T-cell (primary cell): ENCODE results near the gene MUCL3. TPM values are rescaled to one million over a fixed set of nuclear protein-coding genes. Genes with fewer than 3 reads are reported as not detected.

Source experiments
- ATAC-seq, 4 experiments: fragments of 200-7000 bp in 3 of 4; fragments of 150-1000 bp in 1 of 4; cut with Tn5 transposase; replicated peaks in 1 of 4; 1 replicate in 3 of 4; 2 replicates in 1 of 4; pipeline ENCODE4 v1.10.0; 2021; ENCODE audit warnings: moderate library complexity in 3 of 4, mild to moderate bottlenecking in 2 of 4, moderate number of reproducible peaks in 1 of 4
- CTCF ChIA-PET, 2 donors: fragments of 300-600 bp; sonication (Branson Sonifier 250); formaldehyde crosslinking; loops; one replicate each; lab custom pipeline; 2022; ENCODE audit warnings: antibody characterized with exemption in 2 of 2; lab: Charles Lee
- POLR2A ChIA-PET, 2 donors: fragments of 300-600 bp; sonication (Branson Sonifier 250); formaldehyde crosslinking; loops; one replicate each; lab custom pipeline; 2022; ENCODE audit warnings: antibody characterized with exemption in 2 of 2; lab: Charles Lee
- DNase-seq, 35 experiments: peaks; one replicate each; pipeline versions ENCODE4 v3.0.0 to v3.0.0-alpha.2; 2013 to 2023
- H3K27ac ChIP-seq: one replicate; pipeline ENCODE4 v1.5.1; 2013; ENCODE audit warnings: low read length
- H3K27me3 ChIP-seq, 2 experiments: replicated peaks in 1 of 2; 1 replicate in 1 of 2; 2 replicates in 1 of 2; pipeline versions ENCODE4 v1.6.1 to v1.7.0; 2013; ENCODE audit warnings: low read length in 1 of 2, mixed read lengths in 1 of 2; ENCODE audit not compliant: control insufficient read depth in 2 of 2, insufficient read depth in 2 of 2; ENCODE audit errors: extremely low read depth in 1 of 2
- H3K36me3 ChIP-seq, 2 donors: 1 replicate in 1 of 2; 2 replicates in 1 of 2; pipeline versions ENCODE4 v1.6.1 to v1.7.0; 2013; ENCODE audit warnings: low read length in 1 of 2; ENCODE audit not compliant: control insufficient read depth in 2 of 2, insufficient read depth in 1 of 2; ENCODE audit errors: extremely low read depth in 1 of 2
- H3K4me1 ChIP-seq, 2 experiments: 1 replicate in 1 of 2; 2 replicates in 1 of 2; pipeline versions ENCODE4 v1.6.1 to v1.7.0; 2013; ENCODE audit warnings: low read length in 2 of 2, mixed read lengths in 1 of 2; ENCODE audit not compliant: insufficient read depth in 2 of 2, control insufficient read depth in 1 of 2; ENCODE audit errors: extremely low read depth in 1 of 2
- H3K4me3 ChIP-seq, 2 donors: 1 replicate in 1 of 2; 2 replicates in 1 of 2; pipeline versions ENCODE4 v1.5.1 to v1.7.0; 2013; ENCODE audit warnings: mild to moderate bottlenecking in 2 of 2, low read length in 1 of 2, moderate library complexity in 1 of 2; ENCODE audit not compliant: control insufficient read depth in 1 of 2; ENCODE audit errors: extremely low read depth in 1 of 2
- H3K9me3 ChIP-seq: 2 replicates; pipeline ENCODE4 v1.7.0; 2013
- H3K27ac Mint-ChIP-seq, 2 donors: one replicate each; pipeline ENCODE4 v1.8.0; 2020 to 2021; ENCODE audit warnings: mild to moderate bottlenecking in 2 of 2, mixed read lengths in 2 of 2
- H3K27me3 Mint-ChIP-seq, 2 donors: one replicate each; pipeline ENCODE4 v1.8.0; 2021 to 2022; ENCODE audit warnings: mixed read lengths in 2 of 2
- H3K36me3 Mint-ChIP-seq: one replicate; pipeline ENCODE4 v1.8.0; 2021; ENCODE audit warnings: mixed read lengths
- H3K4me1 Mint-ChIP-seq, 3 donors: one replicate each; pipeline ENCODE4 v1.8.0; 2020 to 2022; ENCODE audit warnings: mixed read lengths in 3 of 3, mild to moderate bottlenecking in 1 of 3
- H3K4me3 Mint-ChIP-seq, 3 donors: one replicate each; pipeline ENCODE4 v1.8.0; 2020 to 2022; ENCODE audit warnings: mild to moderate bottlenecking in 3 of 3, mixed read lengths in 3 of 3, moderate library complexity in 3 of 3
- H3K9me3 Mint-ChIP-seq, 3 donors: one replicate each; pipeline ENCODE4 v1.8.0; 2020 to 2022; ENCODE audit warnings: mixed read lengths in 3 of 3
- WGBS: methylation state at CpG from one replicate; pipeline ENCODE4 v1.1.5; 2013; ENCODE audit warnings: missing lambda C conversion rate; ENCODE audit not compliant: insufficient coverage; 5-methylcytosine and 5-hydroxymethylcytosine counted together
- total RNA-seq, 35 experiments: library from RNA in 6 of 35; stranded (reverse) in 6 of 35; fragments of 120-200 nt in 1 of 35; gene quantifications; one replicate each; pipeline versions ENCODE4 v1.2.1 to v1.2.4 and lab custom pipeline; 2013 to 2026

MUCL3 gene
- total RNA-seq, 5 donors from 2014 or later (not counting 1 experiment from before 2014, with no cell fraction given), result 0.09 TPM; not detected in 4

DNA sequence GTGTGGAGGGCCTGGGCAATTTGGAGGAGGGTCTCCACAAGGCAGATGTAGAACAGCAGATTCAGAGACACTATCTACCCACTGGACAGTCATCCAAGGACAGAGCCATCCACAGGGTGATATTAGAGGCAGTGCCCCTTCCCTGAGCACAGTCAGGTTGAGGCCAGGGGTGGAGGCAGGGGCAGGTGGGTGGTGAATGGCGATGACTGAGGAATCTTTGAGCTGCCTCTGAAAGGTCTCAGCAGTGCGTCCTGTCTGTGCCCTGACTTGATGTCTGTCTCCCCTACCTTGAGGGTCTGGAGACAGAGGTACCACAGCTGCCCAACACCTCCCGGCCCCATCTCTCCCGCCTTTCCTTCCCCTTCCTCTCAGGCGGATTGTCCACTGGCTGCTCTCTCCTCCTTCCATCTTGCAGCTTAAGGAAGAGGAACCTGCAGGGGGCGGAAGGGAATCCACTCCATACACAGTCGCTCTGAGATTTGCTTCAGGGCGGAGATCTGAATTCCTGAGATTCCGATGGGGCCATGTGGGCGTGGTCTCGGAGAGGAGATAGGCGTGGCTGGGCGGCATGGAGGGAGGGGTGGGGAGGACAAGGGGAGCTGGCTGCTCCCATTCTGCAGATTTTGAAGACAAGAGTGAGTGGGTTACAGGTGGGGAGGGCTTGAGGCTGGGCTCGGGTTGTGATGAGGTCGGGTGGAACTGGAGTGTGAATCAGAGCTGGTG is 1.7 kb downstream of the MUCL3 start:
- 22% methylated on average over 13 of the region's 15 CpGs for WGBS
- Mint-ChIP-seq H3K27ac (peak overlapping the region in 1 of 2 donors; percentile 13), H3K36me3 (no peaks in the 10 kb centered on the region), H3K4me1 (peaks cover 2 to 9% (median 4%) of the 10 kb centered on the region in 3 donors), H3K9me3 (no peaks in the 10 kb centered on the region), H3K4me3 (no peak overlapping the region), H3K27me3 (peaks cover 56 to 70% of the 10 kb centered on the region in 2 donors)
- peak in 2 of 35 experiments; percentile 16 to 18 for DNase-seq
- ChIA-PET POLR2A (no interaction called here), CTCF (interaction anchor here in 1 of 2 donors (0.6 to 0.8 kb wide), 3 partner anchors 38 to 148 kb away, joined by 3 to 10 read pairs (median 5); no protein-coding TSS in a partner anchor)
- Histone ChIP-seq H3K4me3 (no peak overlapping the region), H3K9me3 (no peaks in the 10 kb centered on the region), H3K27me3 (peaks cover 0 to 75% of the 10 kb centered on the region in 2 experiments), H3K4me1 (no peaks in the 10 kb centered on the region), H3K27ac (no peak overlapping the region), H3K36me3 (no peaks in the 10 kb centered on the region)
- ATAC-seq, result no peak

GRCh38 chr6:30944051-30944450 is 3.3 kb downstream of the MUCL3 start:
- Histone ChIP-seq H3K4me3 (no peak overlapping the region), H3K4me1 (no peaks in the 10 kb centered on the region), H3K27ac (no peak overlapping the region), H3K27me3 (peaks cover under 1 to 65% of the 10 kb centered on the region in 2 experiments), H3K9me3 (no peaks in the 10 kb centered on the region), H3K36me3 (no peaks in the 10 kb centered on the region)
- DNase-seq, result no peak
- WGBS, result 76% methylated on average over 2 of the region's 4 CpGs
- no peak overlapping the region for H3K4me3 Mint-ChIP-seq
- peaks cover 2 to 9% (median 4%) of the 10 kb centered on the region in 3 donors for H3K4me1 Mint-ChIP-seq
- H3K27me3 Mint-ChIP-seq, result peaks cover 72 to 79% of the 10 kb centered on the region in 2 donors
- CTCF ChIA-PET, result no interaction called here
- no peak for ATAC-seq
- H3K9me3 Mint-ChIP-seq, result no peaks in the 10 kb centered on the region
- H3K36me3 Mint-ChIP-seq, result peaks cover 4% of the 10 kb centered on the region
- POLR2A ChIA-PET, result no interaction called here
- H3K27ac Mint-ChIP-seq, result no peak overlapping the region

DNA sequence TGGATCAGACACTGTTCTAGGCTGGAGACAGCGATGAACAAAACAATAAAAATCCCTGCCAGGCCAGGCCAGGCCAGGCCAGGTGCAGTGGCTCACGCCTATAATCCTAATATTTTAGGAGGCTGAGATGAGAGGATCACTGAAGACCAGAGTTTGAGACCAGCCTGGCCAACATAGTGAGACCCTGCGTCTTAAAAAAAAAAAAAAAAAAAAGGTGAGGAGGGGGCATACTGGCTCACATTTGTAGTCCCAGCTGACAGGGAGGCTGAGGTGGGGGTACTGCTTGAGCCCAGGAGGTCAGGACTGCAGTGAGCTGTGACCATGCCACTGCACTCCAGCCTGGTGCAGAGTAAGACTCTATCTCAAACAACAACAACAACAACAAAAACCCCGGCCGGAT is 4.5 kb downstream of the MUCL3 start:
- ChIA-PET POLR2A (interaction anchor here (0.6 to 0.7 kb wide), 2 partner anchors 75 to 96 kb away, joined by 4 to 8 read pairs; no protein-coding TSS in a partner anchor), CTCF (no interaction called here)
- no peak overlapping the region for H3K27ac ChIP-seq
- no peaks in the 10 kb centered on the region for H3K4me1 ChIP-seq
- H3K9me3 ChIP-seq, result no peaks in the 10 kb centered on the region
- H3K27me3 ChIP-seq, result peaks cover 2 to 54% of the 10 kb centered on the region in 2 experiments
- Mint-ChIP-seq H3K4me1 (peaks cover 2 to 9% (median 4%) of the 10 kb centered on the region in 3 donors), H3K27me3 (peaks cover 80 to 82% of the 10 kb centered on the region in 2 donors), H3K9me3 (no peaks in the 10 kb centered on the region), H3K27ac (no peak overlapping the region), H3K36me3 (peaks cover 4% of the 10 kb centered on the region), H3K4me3 (no peak overlapping the region)
- ATAC-seq, result no peak
- DNase-seq, result no peak
- H3K4me3 ChIP-seq, result no peak overlapping the region
- no peaks in the 10 kb centered on the region for H3K36me3 ChIP-seq
- WGBS, result 100% methylated on average over 1 of the region's 5 CpGs

DNA sequence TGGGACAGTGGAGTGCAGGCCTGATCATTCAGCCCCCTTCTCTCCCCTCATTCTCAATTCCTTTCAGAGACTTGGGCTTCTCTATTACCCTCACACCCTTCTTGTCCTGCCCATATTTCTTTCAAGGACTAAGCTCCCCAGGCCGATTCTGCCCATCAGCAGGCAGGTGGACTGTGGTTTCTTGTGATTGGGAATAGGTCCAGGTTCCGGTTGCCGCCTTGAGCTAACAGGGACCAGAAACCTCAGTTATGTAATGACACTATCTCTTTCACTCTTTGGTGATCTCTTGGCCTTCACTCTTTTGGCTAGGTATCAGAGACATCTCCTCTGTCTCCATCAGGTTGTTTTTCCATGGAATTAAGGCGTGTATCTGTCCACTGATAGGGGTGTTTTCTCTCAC is 6.5 kb downstream of the MUCL3 start:
- no peaks in the 10 kb centered on the region for H3K4me1 ChIP-seq
- no peak overlapping the region for H3K27ac ChIP-seq
- Mint-ChIP-seq H3K4me1 (peaks cover 2 to 9% (median 4%) of the 10 kb centered on the region in 3 donors), H3K27ac (no peak overlapping the region), H3K4me3 (no peak overlapping the region), H3K36me3 (peaks cover 4% of the 10 kb centered on the region), H3K9me3 (peaks cover 0 to 6% (median 0%) of the 10 kb centered on the region in 3 donors), H3K27me3 (peaks cover 76 to 82% of the 10 kb centered on the region in 2 donors)
- ChIA-PET CTCF (no interaction called here), POLR2A (no interaction called here)
- peaks cover 5 to 42% of the 10 kb centered on the region in 2 experiments for H3K27me3 ChIP-seq
- H3K4me3 ChIP-seq, result no peak overlapping the region
- DNase-seq, result no peak
- no peaks in the 10 kb centered on the region for H3K9me3 ChIP-seq
- WGBS, result no CpG with 5 or more reads among the region's 4 CpGs
- no peak for ATAC-seq
- H3K36me3 ChIP-seq, result no peaks in the 10 kb centered on the region

GRCh38 chr6:30948811-30949210 is 8.0 kb downstream of the MUCL3 start:
- no peak for DNase-seq
- H3K9me3 Mint-ChIP-seq, result peaks cover 0 to 6% (median 0%) of the 10 kb centered on the region in 3 donors
- POLR2A ChIA-PET, result no interaction called here
- no peaks in the 10 kb centered on the region for H3K4me1 Mint-ChIP-seq
- 94% methylated on average over 4 of the region's 6 CpGs for WGBS
- H3K27me3 Mint-ChIP-seq, result peaks cover 65 to 74% of the 10 kb centered on the region in 2 donors
- no peak overlapping the region for H3K4me3 Mint-ChIP-seq
- no peak overlapping the region for H3K27ac Mint-ChIP-seq
- no peaks in the 10 kb centered on the region for H3K4me1 ChIP-seq
- peaks cover 4% of the 10 kb centered on the region for H3K36me3 Mint-ChIP-seq
- no peaks in the 10 kb centered on the region for H3K9me3 ChIP-seq
- H3K4me3 ChIP-seq, result no peak overlapping the region
- no peak for ATAC-seq
- CTCF ChIA-PET, result no interaction called here
- no peak overlapping the region for H3K27ac ChIP-seq
- H3K27me3 ChIP-seq, result peaks cover 6 to 36% of the 10 kb centered on the region in 2 experiments
- H3K36me3 ChIP-seq, result no peaks in the 10 kb centered on the region

DNA sequence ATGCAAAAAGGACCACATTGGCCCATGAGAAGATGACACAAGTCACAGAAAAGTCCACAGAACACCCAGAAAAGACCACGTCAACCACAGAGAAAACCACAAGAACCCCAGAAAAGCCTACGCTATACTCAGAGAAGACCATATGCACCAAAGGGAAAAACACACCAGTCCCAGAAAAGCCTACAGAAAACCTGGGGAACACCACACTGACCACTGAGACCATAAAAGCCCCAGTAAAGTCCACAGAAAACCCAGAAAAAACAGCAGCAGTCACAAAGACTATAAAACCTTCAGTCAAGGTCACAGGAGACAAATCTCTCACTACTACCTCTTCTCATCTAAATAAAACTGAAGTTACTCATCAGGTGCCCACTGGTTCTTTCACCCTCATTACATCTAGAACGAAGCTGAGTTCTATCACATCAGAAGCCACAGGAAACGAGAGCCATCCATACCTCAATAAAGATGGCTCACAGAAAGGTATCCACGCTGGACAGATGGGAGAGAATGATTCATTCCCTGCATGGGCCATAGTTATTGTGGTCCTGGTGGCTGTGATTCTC is 11.2 kb downstream of the MUCL3 start:
- CTCF ChIA-PET, result no interaction called here
- Histone ChIP-seq H3K4me1 (peaks cover 0 to 21% of the 10 kb centered on the region in 2 experiments), H3K9me3 (no peaks in the 10 kb centered on the region), H3K27me3 (peaks cover 8 to 33% of the 10 kb centered on the region in 2 experiments), H3K27ac (no peak overlapping the region), H3K4me3 (no peak overlapping the region), H3K36me3 (no peaks in the 10 kb centered on the region)
- Mint-ChIP-seq H3K36me3 (peaks cover 4% of the 10 kb centered on the region), H3K9me3 (peaks cover 0 to 6% (median 0%) of the 10 kb centered on the region in 3 donors), H3K4me1 (peaks cover 15 to 18% (median 17%) of the 10 kb centered on the region in 3 donors), H3K27ac (peak overlapping the region in 1 of 2 donors; percentile 48), H3K27me3 (peaks cover 45 to 53% of the 10 kb centered on the region in 2 donors), H3K4me3 (no peak overlapping the region)
- WGBS, result 64% methylated on average over 2 of the region's 5 CpGs
- DNase-seq (no peak), ATAC-seq (no peak)
- POLR2A ChIA-PET, result no interaction called here
